ENCODE measurements around the gene CEP63. TPM values are rescaled to one million over a fixed set of nuclear protein-coding genes. Genes with fewer than 3 reads are reported as not detected.

Gene CEP63
- polyA plus RNA-seq (2013, experiment 1 of 2) = 30.4 TPM
- polyA plus RNA-seq (2013, experiment 2 of 2) = 28.7 TPM

- peaks cover 7 to 29% of the 10 kb centered on the region in 2 donors for H3K36me3 ChIP-seq (replicated peaks in 1 of 2; ENCODE audit: control insufficient read depth in 2 of 2, insufficient read depth in 2 of 2, low read length in 2 of 2)
- H2AK5ac ChIP-seq (ENCODE audit: low read depth, low read length) = peak within 1 kb of the TSS; percentile 64
- peak within 1 kb of the TSS; percentile 87 for H2AFZ ChIP-seq (ENCODE audit: low read length)
- peak within 1 kb of the TSS; percentile 69 for H2BK120ac ChIP-seq (ENCODE audit: low read depth, low read length)
- no peak within 1 kb of the TSS for H4K91ac ChIP-seq (ENCODE audit: low read depth, low read length, poor library complexity)
- H3K4me3 ChIP-seq (ENCODE audit: low read length in 2 of 2) = peak within 1 kb of the TSS; percentile 63 to 98
- peaks cover 0 to 3% of the 10 kb centered on the region in 2 donors for H3K9me3 ChIP-seq (replicated peaks in 1 of 2; ENCODE audit: control insufficient read depth in 2 of 2, insufficient read depth in 1 of 2, low read depth in 1 of 2, low read length in 2 of 2)
- H3K27me3 ChIP-seq (ENCODE audit: control insufficient read depth in 3 of 3, insufficient read depth in 3 of 3, low read depth in 1 of 3, low read length in 3 of 3) = no peaks in the 10 kb centered on the region
- H3K4ac ChIP-seq (ENCODE audit: low read length) = peak within 1 kb of the TSS; percentile 45
- H3K18ac ChIP-seq (ENCODE audit: low read length) = peak within 1 kb of the TSS; percentile 97
- WGBS, 2 donors (ENCODE audit: extremely low coverage in 2 of 2, insufficient read length in 2 of 2, insufficient replicate concordance in 1 of 2) = no CpG with 5 or more reads among the region's 81 CpGs
- peaks cover 4 to 15% of the 10 kb centered on the region in 2 donors for H3K4me1 ChIP-seq (ENCODE audit: control insufficient read depth in 2 of 2, insufficient read depth in 1 of 2, low read depth in 1 of 2, low read length in 2 of 2)
- H2BK5ac ChIP-seq (ENCODE audit: low read length) = peak within 1 kb of the TSS; percentile 72
- peak; percentile 97 for DNase-seq (ENCODE audit: low spot score)
- no peak within 1 kb of the TSS for H2BK12ac ChIP-seq (ENCODE audit: low read length)
- H3K14ac ChIP-seq (ENCODE audit: low read length) = peak within 1 kb of the TSS; percentile 89
- H2BK15ac ChIP-seq (ENCODE audit: low read length) = peak within 1 kb of the TSS; percentile 33
- H3K4me2 ChIP-seq (ENCODE audit: insufficient read depth, low read length, poor library complexity, severe bottlenecking) = peak within 1 kb of the TSS; percentile 67
- H4K8ac ChIP-seq (ENCODE audit: low read depth, low read length) = no peak within 1 kb of the TSS
- H3K9ac ChIP-seq (ENCODE audit: low read depth, low read length, poor library complexity) = peak within 1 kb of the TSS; percentile 99
- H3K27ac ChIP-seq (replicated peaks; ENCODE audit: low read length) = peak within 1 kb of the TSS; percentile 91
- peak within 1 kb of the TSS; percentile 86 for H3K23ac ChIP-seq (ENCODE audit: low read depth, low read length, poor library complexity)
- H3K79me1 ChIP-seq (ENCODE audit: low read depth, low read length) = no peaks in the 10 kb centered on the region
Observed at GRCh38 chr3:134485718-134486576, at the start of gene CEP63, which contains the start of gene ANAPC13. TSS of gene CEP63 (plus strand) at chr3:134486057. CDS start at chr3:134495321, 9,264 bp downstream. TSS of gene ANAPC13 (minus strand) at chr3:134485985. CDS start at chr3:134482904, 3,081 bp downstream.

- peaks cover 1 to 14% of the 10 kb centered on the region in 2 donors for H3K4me1 ChIP-seq (ENCODE audit: control insufficient read depth in 2 of 2, insufficient read depth in 1 of 2, low read depth in 1 of 2, low read length in 2 of 2)
- no peak overlapping the region for H2BK12ac ChIP-seq (ENCODE audit: low read length)
- no peak overlapping the region for H4K8ac ChIP-seq (ENCODE audit: low read depth, low read length)
- no peak overlapping the region for H2AK5ac ChIP-seq (ENCODE audit: low read depth, low read length)
- H2BK5ac ChIP-seq (ENCODE audit: low read length) = no peak overlapping the region
- H3K27ac ChIP-seq (replicated peaks; ENCODE audit: low read length) = no peak overlapping the region
- peak overlapping the region; percentile 27 for H2AFZ ChIP-seq (ENCODE audit: low read length)
- H3K27me3 ChIP-seq (ENCODE audit: control insufficient read depth in 3 of 3, insufficient read depth in 3 of 3, low read depth in 1 of 3, low read length in 3 of 3) = peaks cover 0 to 10% (median 0%) of the 10 kb centered on the region in 3 experiments
- no peak overlapping the region for H4K91ac ChIP-seq (ENCODE audit: low read depth, low read length, poor library complexity)
- no peaks in the 10 kb centered on the region for H3K9me3 ChIP-seq (replicated peaks in 1 of 2; ENCODE audit: control insufficient read depth in 2 of 2, insufficient read depth in 1 of 2, low read depth in 1 of 2, low read length in 2 of 2)
- no peak overlapping the region for H3K4ac ChIP-seq (ENCODE audit: low read length)
- H2BK120ac ChIP-seq (ENCODE audit: low read depth, low read length) = no peak overlapping the region
- H3K9ac ChIP-seq (ENCODE audit: low read depth, low read length, poor library complexity) = no peak overlapping the region
- H3K18ac ChIP-seq (ENCODE audit: low read length) = no peak overlapping the region
- no CpG with 5 or more reads among the region's 3 CpGs for WGBS, 2 donors (ENCODE audit: extremely low coverage in 2 of 2, insufficient read length in 2 of 2, insufficient replicate concordance in 1 of 2)
- H2BK15ac ChIP-seq (ENCODE audit: low read length) = no peak overlapping the region
- H3K23ac ChIP-seq (ENCODE audit: low read depth, low read length, poor library complexity) = no peak overlapping the region
- DNase-seq (ENCODE audit: low spot score) = no peak
- H3K79me1 ChIP-seq (ENCODE audit: low read depth, low read length) = no peaks in the 10 kb centered on the region
- H3K14ac ChIP-seq (ENCODE audit: low read length) = no peak overlapping the region
- H3K4me3 ChIP-seq (ENCODE audit: low read length in 2 of 2) = no peak overlapping the region
- no peaks in the 10 kb centered on the region for H3K36me3 ChIP-seq (replicated peaks in 1 of 2; ENCODE audit: control insufficient read depth in 2 of 2, insufficient read depth in 2 of 2, low read length in 2 of 2)
- H3K4me2 ChIP-seq (ENCODE audit: insufficient read depth, low read length, poor library complexity, severe bottlenecking) = no peak overlapping the region
Observed at GRCh38 chr3:134437211-134437752, 48.6 kb upstream of the CEP63 start.

- H3K4me3 ChIP-seq (ENCODE audit: low read length in 2 of 2) = no peak overlapping the region
- DNase-seq (ENCODE audit: low spot score) = no peak
Observed at GRCh38 chr3:134441321-134441720, 44.5 kb upstream of the CEP63 start.

DNA sequence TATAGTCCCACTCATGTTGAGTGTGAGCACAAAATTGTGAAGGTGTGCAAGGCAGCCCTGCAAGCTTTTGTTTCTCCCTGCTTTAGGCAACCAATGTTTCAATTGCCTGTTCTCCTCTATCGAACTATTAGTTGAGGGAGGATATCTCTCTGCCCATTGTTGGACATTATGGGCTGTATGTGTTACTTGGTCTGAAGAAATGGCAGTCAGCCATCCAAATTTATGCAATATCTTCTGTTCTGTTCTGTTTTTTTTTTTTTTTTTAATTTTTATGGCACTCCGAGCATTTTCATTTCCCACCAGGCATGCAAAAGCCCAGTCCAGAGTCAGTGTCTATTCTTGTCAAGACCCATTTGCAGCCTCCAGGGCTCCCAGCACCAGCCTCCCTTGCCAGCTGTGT is 44.0 kb upstream of the CEP63 start:
- Histone ChIP-seq H3K27ac (replicated peaks; ENCODE audit: low read length) (no peak overlapping the region), H4K91ac (ENCODE audit: low read depth, low read length, poor library complexity) (no peak overlapping the region), H3K9ac (ENCODE audit: low read depth, low read length, poor library complexity) (no peak overlapping the region), H3K4me3 (ENCODE audit: low read length in 2 of 2) (no peak overlapping the region), H2BK5ac (ENCODE audit: low read length) (no peak overlapping the region), H3K14ac (ENCODE audit: low read length) (no peak overlapping the region), H2BK120ac (ENCODE audit: low read depth, low read length) (no peak overlapping the region), H3K23ac (ENCODE audit: low read depth, low read length, poor library complexity) (no peak overlapping the region), H2AFZ (ENCODE audit: low read length) (no peak overlapping the region), H3K9me3 (replicated peaks in 1 of 2; ENCODE audit: control insufficient read depth in 2 of 2, insufficient read depth in 1 of 2, low read depth in 1 of 2, low read length in 2 of 2) (peaks cover 4 to 5% of the 10 kb centered on the region in 2 donors), H3K36me3 (replicated peaks in 1 of 2; ENCODE audit: control insufficient read depth in 2 of 2, insufficient read depth in 2 of 2, low read length in 2 of 2) (no peaks in the 10 kb centered on the region), H4K8ac (ENCODE audit: low read depth, low read length) (no peak overlapping the region), H2AK5ac (ENCODE audit: low read depth, low read length) (no peak overlapping the region), H3K79me1 (ENCODE audit: low read depth, low read length) (no peaks in the 10 kb centered on the region), H3K4me1 (ENCODE audit: control insufficient read depth in 2 of 2, insufficient read depth in 1 of 2, low read depth in 1 of 2, low read length in 2 of 2) (peaks cover 1 to 13% of the 10 kb centered on the region in 2 donors), H3K4ac (ENCODE audit: low read length) (no peak overlapping the region), H3K18ac (ENCODE audit: low read length) (no peak overlapping the region), H2BK12ac (ENCODE audit: low read length) (no peak overlapping the region), H3K4me2 (ENCODE audit: insufficient read depth, low read length, poor library complexity, severe bottlenecking) (no peak overlapping the region), H2BK15ac (ENCODE audit: low read length) (no peak overlapping the region), H3K27me3 (ENCODE audit: control insufficient read depth in 3 of 3, insufficient read depth in 3 of 3, low read depth in 1 of 3, low read length in 3 of 3) (peaks cover 0 to 6% (median 0%) of the 10 kb centered on the region in 3 experiments)
- no CpG with 5 or more reads among the region's 2 CpGs for WGBS, 2 donors (ENCODE audit: extremely low coverage in 2 of 2, insufficient read length in 2 of 2, insufficient replicate concordance in 1 of 2)
- no peak for DNase-seq (ENCODE audit: low spot score)

More at GRCh38 chr3:134441321-134441720, 44.5 kb upstream of the CEP63 start:
- H3K36me3 ChIP-seq (replicated peaks in 1 of 2; ENCODE audit: control insufficient read depth in 2 of 2, insufficient read depth in 2 of 2, low read length in 2 of 2) = no peaks in the 10 kb centered on the region
- H2AFZ ChIP-seq (ENCODE audit: low read length) = no peak overlapping the region
- peaks cover 4 to 5% of the 10 kb centered on the region in 2 donors for H3K9me3 ChIP-seq (replicated peaks in 1 of 2; ENCODE audit: control insufficient read depth in 2 of 2, insufficient read depth in 1 of 2, low read depth in 1 of 2, low read length in 2 of 2)
- peaks cover 0 to 1% (median 0%) of the 10 kb centered on the region in 3 experiments for H3K27me3 ChIP-seq (ENCODE audit: control insufficient read depth in 3 of 3, insufficient read depth in 3 of 3, low read depth in 1 of 3, low read length in 3 of 3)
- H3K23ac ChIP-seq (ENCODE audit: low read depth, low read length, poor library complexity) = no peak overlapping the region
- no peak overlapping the region for H3K18ac ChIP-seq (ENCODE audit: low read length)
- H2BK5ac ChIP-seq (ENCODE audit: low read length) = no peak overlapping the region
- no peak overlapping the region for H2BK120ac ChIP-seq (ENCODE audit: low read depth, low read length)
- H2AK5ac ChIP-seq (ENCODE audit: low read depth, low read length) = no peak overlapping the region
- H3K4me2 ChIP-seq (ENCODE audit: insufficient read depth, low read length, poor library complexity, severe bottlenecking) = no peak overlapping the region
- WGBS, 2 donors (ENCODE audit: extremely low coverage in 2 of 2, insufficient read length in 2 of 2, insufficient replicate concordance in 1 of 2) = no CpG with 5 or more reads among the region's 1 CpG
- H3K79me1 ChIP-seq (ENCODE audit: low read depth, low read length) = no peaks in the 10 kb centered on the region
- H3K4ac ChIP-seq (ENCODE audit: low read length) = no peak overlapping the region
- no peak overlapping the region for H3K9ac ChIP-seq (ENCODE audit: low read depth, low read length, poor library complexity)
- no peak overlapping the region for H3K14ac ChIP-seq (ENCODE audit: low read length)
- peaks cover 1 to 14% of the 10 kb centered on the region in 2 donors for H3K4me1 ChIP-seq (ENCODE audit: control insufficient read depth in 2 of 2, insufficient read depth in 1 of 2, low read depth in 1 of 2, low read length in 2 of 2)
- H4K91ac ChIP-seq (ENCODE audit: low read depth, low read length, poor library complexity) = no peak overlapping the region
- H2BK12ac ChIP-seq (ENCODE audit: low read length) = no peak overlapping the region
- H4K8ac ChIP-seq (ENCODE audit: low read depth, low read length) = no peak overlapping the region
- H2BK15ac ChIP-seq (ENCODE audit: low read length) = no peak overlapping the region
- H3K27ac ChIP-seq (replicated peaks; ENCODE audit: low read length) = no peak overlapping the region

All from neuronal stem cell (in vitro differentiated cells).